Astrocyte (in vitro differentiated cells and primary cell): ENCODE data around the gene CCT8. TPM values are rescaled to one million over a fixed set of nuclear protein-coding genes. Genes with fewer than 3 reads are reported as not detected.

Experiments used
- DNase-seq: peaks from one replicate; pipeline ENCODE4 v3.0.0-alpha.2; 2010; ENCODE audit warnings: low read depth
- FAIRE-seq: peaks from 2 replicates; lab custom pipeline; 2011; peaks lifted over from hg19 to GRCh38; lab: Jason Lieb, UNC
- H2AFZ ChIP-seq: 2 replicates; pipeline ENCODE4 v1.6.0; 2012; ENCODE audit warnings: low read depth, low read length, inconsistent platforms
- H3K27ac ChIP-seq: 2 replicates; pipeline ENCODE4 v1.5.1; 2011; ENCODE audit warnings: low read depth, low read length, inconsistent platforms
- H3K27me3 ChIP-seq: 2 replicates; pipeline ENCODE4 v1.6.0; 2011; ENCODE audit warnings: low read length, inconsistent platforms; ENCODE audit not compliant: insufficient read depth
- H3K36me3 ChIP-seq: 2 replicates; pipeline ENCODE4 v1.5.1; 2011; ENCODE audit warnings: low read length, inconsistent platforms; ENCODE audit not compliant: insufficient read depth
- H3K4me1 ChIP-seq: 2 replicates; pipeline ENCODE4 v1.5.1; 2011; ENCODE audit warnings: low read length, inconsistent platforms; ENCODE audit not compliant: insufficient read depth
- H3K4me2 ChIP-seq: 2 replicates; pipeline ENCODE4 v1.6.0; 2012; ENCODE audit warnings: low read length, inconsistent platforms
- H3K4me3 ChIP-seq: 2 replicates; pipeline ENCODE4 v1.5.1; 2011; ENCODE audit warnings: low read depth, mild to moderate bottlenecking, low read length, inconsistent platforms; ENCODE audit not compliant: insufficient read depth
- H3K79me2 ChIP-seq: 2 replicates; pipeline ENCODE4 v1.6.0; 2012; ENCODE audit warnings: mild to moderate bottlenecking, low read length, inconsistent platforms; ENCODE audit not compliant: insufficient read depth
- H3K9ac ChIP-seq: 2 replicates; pipeline ENCODE4 v1.6.0; 2012; ENCODE audit warnings: mild to moderate bottlenecking, low read length, inconsistent platforms
- H3K9me3 ChIP-seq: 2 replicates; pipeline ENCODE4 v1.5.1; 2012; ENCODE audit warnings: low read depth, mild to moderate bottlenecking, low read length, inconsistent platforms; ENCODE audit not compliant: insufficient read depth
- H4K20me1 ChIP-seq: 2 replicates; pipeline ENCODE4 v1.6.0; 2012; ENCODE audit warnings: low read length, inconsistent platforms; ENCODE audit not compliant: insufficient read depth
- H3K27ac Mint-ChIP-seq: one replicate; pipeline ENCODE4 v1.8.0; 2021; ENCODE audit warnings: mild to moderate bottlenecking, mixed read lengths; ENCODE audit not compliant: unreplicated experiment
- H3K27me3 Mint-ChIP-seq: one replicate; pipeline ENCODE4 v1.8.0; 2021; ENCODE audit warnings: low read depth, mixed read lengths; ENCODE audit not compliant: unreplicated experiment
- H3K36me3 Mint-ChIP-seq: one replicate; pipeline ENCODE4 v1.8.0; 2021; ENCODE audit warnings: low read depth, mixed read lengths; ENCODE audit not compliant: unreplicated experiment
- H3K4me1 Mint-ChIP-seq: one replicate; pipeline ENCODE4 v1.8.0; 2021; ENCODE audit warnings: low read depth, mixed read lengths; ENCODE audit not compliant: unreplicated experiment
- H3K4me3 Mint-ChIP-seq: one replicate; pipeline ENCODE4 v1.8.0; 2021; ENCODE audit warnings: mild to moderate bottlenecking, moderate library complexity, mixed read lengths; ENCODE audit not compliant: unreplicated experiment
- H3K9me3 Mint-ChIP-seq: one replicate; pipeline ENCODE4 v1.8.0; 2021; ENCODE audit warnings: mild to moderate bottlenecking, mixed read lengths; ENCODE audit not compliant: unreplicated experiment
- EZH2 ChIP-seq: IDR thresholded peaks from 2 replicates; pipeline ENCODE4 v1.6.1; 2012; ENCODE audit warnings: mild to moderate bottlenecking, low read length, inconsistent platforms; ENCODE audit not compliant: insufficient read depth
- total RNA-seq: library from RNA; stranded (reverse); gene quantifications from 2 replicates; pipeline ENCODE4 v1.2.1, GENCODE V29; 2021
- TF ChIP-seq, protein P1 (sequence below): IDR thresholded peaks from 2 replicates; pipeline ENCODE4 v1.5.1; 2011; ENCODE audit warnings: low read depth, mild to moderate bottlenecking, inconsistent platforms, low read length, moderate library complexity; ENCODE audit not compliant: insufficient read depth

CCT8 gene
- total RNA-seq, 1 donor from 2014 or later = 198 TPM

DNA sequence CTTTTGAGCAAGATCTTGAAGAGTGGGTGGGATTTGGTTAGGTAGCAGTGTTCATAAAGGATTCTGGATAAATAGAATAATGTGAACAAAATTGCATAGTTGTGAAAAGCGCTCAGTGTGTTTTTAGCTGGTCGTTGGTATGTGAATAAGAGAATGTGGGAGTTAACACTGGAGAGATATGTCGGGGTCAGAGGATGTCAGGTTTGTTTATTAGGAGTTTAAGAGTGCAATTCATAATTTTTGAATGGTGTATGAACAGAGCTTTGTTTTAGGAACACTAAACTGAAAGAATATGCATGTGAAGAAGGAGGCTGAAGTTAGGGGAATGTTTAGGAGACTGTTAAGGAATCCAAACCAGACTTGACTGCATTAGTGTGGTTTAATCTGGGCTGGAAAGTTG, 39.6 kb downstream of the CCT8 start:
- H3K4me3 Mint-ChIP-seq = no peak overlapping the region

DNA sequence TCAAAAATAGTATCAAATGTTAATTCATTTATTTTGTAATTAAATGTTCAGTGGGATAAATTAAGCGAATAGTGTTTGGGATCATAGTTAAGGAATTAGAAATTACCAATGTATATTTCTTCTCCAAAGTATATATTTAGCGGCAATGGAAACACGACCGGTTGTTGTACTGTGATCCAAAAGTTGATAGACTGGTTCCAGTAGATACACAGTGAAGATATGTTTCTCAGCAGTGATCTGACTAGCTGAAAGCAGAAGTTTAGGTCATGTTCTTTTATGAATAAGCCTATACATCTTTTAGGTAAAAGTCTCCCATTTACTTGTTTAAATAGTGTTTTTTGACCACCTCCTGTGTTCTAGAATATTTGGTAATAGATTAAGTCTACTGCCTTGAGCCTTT, 40.1 kb downstream of the CCT8 start:
- no peaks in the 10 kb centered on the region for H4K20me1 ChIP-seq
- no peak overlapping the region for H3K27ac Mint-ChIP-seq
- peaks cover 43% of the 10 kb centered on the region for H3K36me3 ChIP-seq
- H3K4me3 Mint-ChIP-seq = no peak overlapping the region
- H3K4me2 ChIP-seq = no peak overlapping the region
- no peak overlapping the region for H2AFZ ChIP-seq
- TF ChIP-seq, protein P1, sequence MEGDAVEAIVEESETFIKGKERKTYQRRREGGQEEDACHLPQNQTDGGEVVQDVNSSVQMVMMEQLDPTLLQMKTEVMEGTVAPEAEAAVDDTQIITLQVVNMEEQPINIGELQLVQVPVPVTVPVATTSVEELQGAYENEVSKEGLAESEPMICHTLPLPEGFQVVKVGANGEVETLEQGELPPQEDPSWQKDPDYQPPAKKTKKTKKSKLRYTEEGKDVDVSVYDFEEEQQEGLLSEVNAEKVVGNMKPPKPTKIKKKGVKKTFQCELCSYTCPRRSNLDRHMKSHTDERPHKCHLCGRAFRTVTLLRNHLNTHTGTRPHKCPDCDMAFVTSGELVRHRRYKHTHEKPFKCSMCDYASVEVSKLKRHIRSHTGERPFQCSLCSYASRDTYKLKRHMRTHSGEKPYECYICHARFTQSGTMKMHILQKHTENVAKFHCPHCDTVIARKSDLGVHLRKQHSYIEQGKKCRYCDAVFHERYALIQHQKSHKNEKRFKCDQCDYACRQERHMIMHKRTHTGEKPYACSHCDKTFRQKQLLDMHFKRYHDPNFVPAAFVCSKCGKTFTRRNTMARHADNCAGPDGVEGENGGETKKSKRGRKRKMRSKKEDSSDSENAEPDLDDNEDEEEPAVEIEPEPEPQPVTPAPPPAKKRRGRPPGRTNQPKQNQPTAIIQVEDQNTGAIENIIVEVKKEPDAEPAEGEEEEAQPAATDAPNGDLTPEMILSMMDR = no peak
- no peak for TF ChIP-seq EZH2
- DNase-seq (no peak), FAIRE-seq (no peak)
- H3K4me1 Mint-ChIP-seq = no peaks in the 10 kb centered on the region
- H3K9me3 Mint-ChIP-seq = no peaks in the 10 kb centered on the region
- H3K27ac ChIP-seq = no peak overlapping the region
- no peaks in the 10 kb centered on the region for H3K4me1 ChIP-seq
- H3K36me3 Mint-ChIP-seq = peaks cover 3% of the 10 kb centered on the region
- H3K79me2 ChIP-seq = peaks cover 23% of the 10 kb centered on the region
- H3K4me3 ChIP-seq = no peak overlapping the region
- H3K9ac ChIP-seq = no peak overlapping the region
- H3K27me3 Mint-ChIP-seq = no peaks in the 10 kb centered on the region
- no peaks in the 10 kb centered on the region for H3K9me3 ChIP-seq
- H3K27me3 ChIP-seq = no peaks in the 10 kb centered on the region

More for the DNA sequence above, 39.6 kb downstream of the CCT8 start:
- peaks cover 17% of the 10 kb centered on the region for H3K79me2 ChIP-seq
- H3K9me3 ChIP-seq = no peaks in the 10 kb centered on the region
- peaks cover 3% of the 10 kb centered on the region for H3K36me3 Mint-ChIP-seq
- H3K4me2 ChIP-seq = no peak overlapping the region
- H3K9ac ChIP-seq = no peak overlapping the region
- no peak for FAIRE-seq
- no peak overlapping the region for H3K27ac Mint-ChIP-seq
- H3K9me3 Mint-ChIP-seq = no peaks in the 10 kb centered on the region
- TF ChIP-seq, protein P1 = no peak
- TF ChIP-seq EZH2 = no peak
- H3K4me1 Mint-ChIP-seq = no peaks in the 10 kb centered on the region
- H3K27ac ChIP-seq = no peak overlapping the region
- no peak overlapping the region for H3K4me3 ChIP-seq
- no peaks in the 10 kb centered on the region for H3K4me1 ChIP-seq
- H4K20me1 ChIP-seq = no peaks in the 10 kb centered on the region
- H3K27me3 ChIP-seq = no peaks in the 10 kb centered on the region
- H2AFZ ChIP-seq = no peak overlapping the region
- H3K36me3 ChIP-seq = peaks cover 45% of the 10 kb centered on the region
- H3K27me3 Mint-ChIP-seq = no peaks in the 10 kb centered on the region
- DNase-seq = no peak

GRCh38 chr21:29030909-29031308, 42.5 kb downstream of the CCT8 start:
- Histone ChIP-seq H3K4me2 (no peak overlapping the region), H3K9ac (no peak overlapping the region), H3K4me1 (no peaks in the 10 kb centered on the region), H3K4me3 (no peak overlapping the region), H4K20me1 (no peaks in the 10 kb centered on the region), H3K9me3 (no peaks in the 10 kb centered on the region), H3K36me3 (peaks cover 29% of the 10 kb centered on the region), H3K27ac (no peak overlapping the region), H3K27me3 (no peaks in the 10 kb centered on the region), H2AFZ (no peak overlapping the region), H3K79me2 (peaks cover 47% of the 10 kb centered on the region)
- no peak overlapping the region for H3K27ac Mint-ChIP-seq
- no peak overlapping the region for H3K4me3 Mint-ChIP-seq
- peaks cover 3% of the 10 kb centered on the region for H3K36me3 Mint-ChIP-seq
- H3K9me3 Mint-ChIP-seq = no peaks in the 10 kb centered on the region
- FAIRE-seq (no peak), DNase-seq (no peak)
- no peaks in the 10 kb centered on the region for H3K27me3 Mint-ChIP-seq
- H3K4me1 Mint-ChIP-seq = peaks cover 2% of the 10 kb centered on the region
- TF ChIP-seq, protein P1 = no peak
- no peak for TF ChIP-seq EZH2
